HG03064 (cell line): ENCODE measurements around the gene ALK.

ENCODE experiments used
- ATAC-seq: cut with Tn5 transposase; IDR thresholded peaks from one replicate; pipeline ENCODE4 v1.9.1; 2021; ENCODE audit warnings: low read depth; ENCODE audit not compliant: unreplicated experiment

Gene ALK

GRCh38 chr2:29617351-29617750 lies 304.0 kb downstream of the ALK start:
- ATAC-seq, result no peak

GRCh38 chr2:29616569-29616968 lies 304.8 kb downstream of the ALK start:
- no peak for ATAC-seq

GRCh38 chr2:29615841-29616240 lies 305.5 kb downstream of the ALK start:
- no peak for ATAC-seq

- no peak for ATAC-seq
Measured at GRCh38 chr2:29615183-29615582, 306.2 kb downstream of the ALK start.

GRCh38 chr2:29614295-29614830 lies 307.0 kb downstream of the ALK start:
- ATAC-seq, result no peak

- no peak for ATAC-seq
Measured at GRCh38 chr2:29613792-29614266, 307.6 kb downstream of the ALK start.

- no peak for ATAC-seq
Measured at GRCh38 chr2:29613067-29613466, 308.3 kb downstream of the ALK start.

GRCh38 chr2:29612568-29612967 lies 308.8 kb downstream of the ALK start:
- ATAC-seq, result no peak

- no peak for ATAC-seq
Measured at GRCh38 chr2:29611850-29612249, 309.5 kb downstream of the ALK start.

GRCh38 chr2:29611261-29611660 lies 310.1 kb downstream of the ALK start:
- ATAC-seq, result no peak

- no peak for ATAC-seq
Measured at GRCh38 chr2:29610569-29610968, 310.8 kb downstream of the ALK start.

GRCh38 chr2:29607038-29607420 lies 314.4 kb downstream of the ALK start:
- ATAC-seq, result no peak

- no peak for ATAC-seq
Measured at GRCh38 chr2:29606104-29607037, 315.0 kb downstream of the ALK start.

GRCh38 chr2:29603341-29603740 lies 318.0 kb downstream of the ALK start:
- ATAC-seq, result no peak

- ATAC-seq, result no peak
Measured at GRCh38 chr2:29601872-29602271, 319.5 kb downstream of the ALK start.

GRCh38 chr2:29601321-29601720 lies 320.1 kb downstream of the ALK start:
- ATAC-seq, result no peak

GRCh38 chr2:29599946-29600345 lies 321.4 kb downstream of the ALK start:
- no peak for ATAC-seq

GRCh38 chr2:29598978-29599377 lies 322.4 kb downstream of the ALK start:
- no peak for ATAC-seq

- ATAC-seq, result no peak
Measured at GRCh38 chr2:29597035-29597434, 324.4 kb downstream of the ALK start.

- ATAC-seq, result no peak
Measured at GRCh38 chr2:29596584-29596983, 324.8 kb downstream of the ALK start.

- no peak for ATAC-seq
Measured at GRCh38 chr2:29591600-29591999, 329.8 kb downstream of the ALK start.

- ATAC-seq, result no peak
Measured at GRCh38 chr2:29590211-29590610, 331.2 kb downstream of the ALK start.
